ENCODE results near the gene GOLGA8A.

GOLGA8A gene

DNA sequence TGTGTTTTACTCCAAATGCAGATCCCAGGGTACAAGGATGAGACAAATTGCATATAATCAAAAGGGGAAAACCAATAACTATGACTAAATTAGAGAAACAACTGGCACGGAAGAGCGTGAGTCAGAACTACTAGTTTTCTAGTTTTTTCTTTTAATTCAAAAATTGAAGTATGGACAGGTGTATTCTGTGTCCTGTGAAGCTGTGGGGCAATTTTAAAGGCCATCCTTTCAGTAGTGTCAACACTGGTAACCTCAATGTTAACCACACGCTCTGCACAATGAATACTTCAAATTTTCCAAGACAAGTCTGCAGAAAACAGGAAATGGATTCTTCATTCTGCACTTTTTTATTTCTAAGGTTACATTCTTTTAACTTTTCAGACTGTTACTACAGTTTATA, 32.5 kb upstream of the GOLGA8A start:
- DNase-seq (ENCODE audit: low read depth, low spot score): no peak
- ChIA-PET POLR2A (no interaction called here), CTCF (no interaction called here)
- no peak overlapping the region for H3K4me3 ChIP-seq (ENCODE audit: low read depth, low read length)
- TF ChIP-seq, protein P1, sequence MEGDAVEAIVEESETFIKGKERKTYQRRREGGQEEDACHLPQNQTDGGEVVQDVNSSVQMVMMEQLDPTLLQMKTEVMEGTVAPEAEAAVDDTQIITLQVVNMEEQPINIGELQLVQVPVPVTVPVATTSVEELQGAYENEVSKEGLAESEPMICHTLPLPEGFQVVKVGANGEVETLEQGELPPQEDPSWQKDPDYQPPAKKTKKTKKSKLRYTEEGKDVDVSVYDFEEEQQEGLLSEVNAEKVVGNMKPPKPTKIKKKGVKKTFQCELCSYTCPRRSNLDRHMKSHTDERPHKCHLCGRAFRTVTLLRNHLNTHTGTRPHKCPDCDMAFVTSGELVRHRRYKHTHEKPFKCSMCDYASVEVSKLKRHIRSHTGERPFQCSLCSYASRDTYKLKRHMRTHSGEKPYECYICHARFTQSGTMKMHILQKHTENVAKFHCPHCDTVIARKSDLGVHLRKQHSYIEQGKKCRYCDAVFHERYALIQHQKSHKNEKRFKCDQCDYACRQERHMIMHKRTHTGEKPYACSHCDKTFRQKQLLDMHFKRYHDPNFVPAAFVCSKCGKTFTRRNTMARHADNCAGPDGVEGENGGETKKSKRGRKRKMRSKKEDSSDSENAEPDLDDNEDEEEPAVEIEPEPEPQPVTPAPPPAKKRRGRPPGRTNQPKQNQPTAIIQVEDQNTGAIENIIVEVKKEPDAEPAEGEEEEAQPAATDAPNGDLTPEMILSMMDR (IDR thresholded peaks at IDR 0.05; ENCODE audit: insufficient read depth, low read length, missing control alignments): no peak

DNA sequence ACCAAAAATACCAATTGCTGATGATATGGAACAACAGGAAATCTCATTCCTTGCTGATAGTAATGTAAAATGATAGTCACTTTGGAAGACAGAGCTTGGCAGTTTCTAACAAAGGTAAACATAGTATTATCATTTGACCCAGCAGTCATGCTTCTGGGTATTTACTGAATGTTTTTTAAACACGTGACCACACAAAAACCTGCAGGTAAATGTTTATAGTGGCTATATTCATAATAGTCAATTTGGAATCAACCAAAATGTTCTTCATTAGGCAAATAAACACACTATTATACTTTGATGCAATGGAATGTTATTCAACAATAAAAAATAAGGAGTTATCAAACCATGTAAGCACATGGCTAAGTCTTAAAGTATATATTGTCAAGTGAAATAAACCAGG, 24.1 kb upstream of the GOLGA8A start:
- ChIA-PET CTCF (no interaction called here), POLR2A (no interaction called here)
- no peak overlapping the region for H3K4me3 ChIP-seq (ENCODE audit: low read depth, low read length)
- DNase-seq (ENCODE audit: low read depth, low spot score): no peak
- TF ChIP-seq, protein P1 (IDR thresholded peaks at IDR 0.05; ENCODE audit: insufficient read depth, low read length, missing control alignments): no peak

DNA sequence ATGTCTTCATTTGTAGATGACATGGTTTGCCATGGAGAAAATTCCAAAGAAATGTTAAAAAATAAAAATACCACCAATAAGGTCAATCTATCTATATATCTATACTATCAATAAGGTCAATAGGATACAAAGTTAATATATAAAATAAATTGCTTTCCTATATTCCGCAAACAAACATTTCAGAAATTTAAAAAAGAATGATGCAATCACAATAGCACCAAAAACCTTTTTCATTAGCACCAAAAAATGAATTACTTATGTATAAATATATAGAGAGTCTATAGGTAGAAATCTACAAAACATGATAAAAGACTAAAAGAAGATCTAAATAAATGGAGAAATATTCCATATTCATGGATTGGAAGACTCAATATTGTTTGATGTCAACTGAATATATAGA, 22.8 kb upstream of the GOLGA8A start:
- no peak for DNase-seq (ENCODE audit: low read depth, low spot score)
- TF ChIP-seq, protein P1 (IDR thresholded peaks at IDR 0.05; ENCODE audit: insufficient read depth, low read length, missing control alignments): no peak
- POLR2A ChIA-PET: no interaction called here
- no peak overlapping the region for H3K4me3 ChIP-seq (ENCODE audit: low read depth, low read length)
- CTCF ChIA-PET: no interaction called here

DNA sequence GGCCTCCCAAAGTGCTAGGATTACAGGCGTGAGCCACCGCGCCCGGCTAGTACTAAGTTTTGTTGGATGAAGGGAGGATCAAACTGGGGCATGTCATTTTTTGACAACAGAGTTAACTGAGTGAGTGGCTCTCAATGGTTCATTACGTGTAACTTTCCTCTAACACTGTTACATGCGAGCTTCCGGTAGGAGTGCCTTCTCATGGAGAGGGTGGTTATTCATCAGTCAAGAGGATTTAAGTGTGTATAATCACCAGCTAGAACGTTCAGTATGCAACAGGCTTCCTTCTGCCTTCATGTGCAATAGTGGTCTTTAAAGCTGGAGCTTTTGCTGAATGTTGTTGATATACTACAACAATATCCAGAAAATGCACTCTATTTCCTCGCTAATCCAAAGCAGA, 19.1 kb upstream of the GOLGA8A start:
- no peak for DNase-seq (ENCODE audit: low read depth, low spot score)
- CTCF ChIA-PET: no interaction called here
- no peak overlapping the region for H3K4me3 ChIP-seq (ENCODE audit: low read depth, low read length)
- TF ChIP-seq, protein P1 (IDR thresholded peaks at IDR 0.05; ENCODE audit: insufficient read depth, low read length, missing control alignments): no peak
- POLR2A ChIA-PET: no interaction called here

DNA sequence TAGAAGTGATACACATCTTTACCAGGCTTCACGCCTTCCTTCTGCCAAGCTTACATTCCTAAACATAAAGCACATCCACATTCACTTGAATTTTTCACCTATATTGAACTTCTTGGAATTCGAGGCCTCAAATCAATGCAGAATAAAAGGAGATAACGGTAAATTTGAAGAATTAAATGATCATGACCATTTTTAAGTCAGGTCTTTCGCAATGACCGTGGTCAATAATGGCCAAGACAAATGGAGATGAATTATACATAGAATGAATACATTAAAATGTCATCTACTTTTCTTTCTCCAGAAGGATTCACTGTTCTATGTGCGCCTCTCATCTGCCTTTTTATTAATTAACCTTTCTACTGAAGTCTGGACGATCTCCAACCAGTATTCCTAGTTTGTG, 5.3 kb upstream of the GOLGA8A start:
- H3K4me3 ChIP-seq (ENCODE audit: low read depth, low read length): no peak overlapping the region
- ChIA-PET POLR2A (no interaction called here), CTCF (no interaction called here)
- TF ChIP-seq, protein P1 (IDR thresholded peaks at IDR 0.05; ENCODE audit: insufficient read depth, low read length, missing control alignments): no peak
- no peak for DNase-seq (ENCODE audit: low read depth, low spot score)

DNA sequence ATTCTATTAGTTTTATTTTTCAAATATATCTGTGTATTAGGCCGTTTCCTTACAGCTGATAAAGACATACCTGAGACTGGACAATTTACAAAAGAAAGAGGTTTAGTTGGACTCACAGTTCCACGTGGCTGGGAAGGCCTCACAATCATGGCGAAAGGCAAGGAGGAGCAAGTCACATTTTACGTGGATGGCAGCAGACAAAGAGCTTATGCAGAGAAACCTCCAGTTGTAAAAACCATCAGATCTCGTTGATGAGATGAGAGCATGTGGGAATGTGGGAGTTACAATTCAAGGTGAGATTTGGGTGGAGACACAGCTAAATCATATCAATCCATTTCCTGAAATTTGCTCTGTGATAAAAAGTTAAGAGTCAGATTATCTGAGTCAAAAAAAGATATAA, 2.3 kb upstream of the GOLGA8A start:
- ChIA-PET POLR2A (no interaction called here), CTCF (no interaction called here)
- H3K4me3 ChIP-seq (ENCODE audit: low read depth, low read length): no peak overlapping the region
- no peak for DNase-seq (ENCODE audit: low read depth, low spot score)
- TF ChIP-seq, protein P1 (IDR thresholded peaks at IDR 0.05; ENCODE audit: insufficient read depth, low read length, missing control alignments): no peak
